ENCODE data around the gene CERS6. TPM values are rescaled to one million over a fixed set of nuclear protein-coding genes. Genes with fewer than 3 reads are reported as not detected.
"Not testable (repeated sequence)": the region's sequence is repeated elsewhere in the genome, so short reads cannot be mapped to it uniquely, and the experiment has no call there.

The CERS6 gene
- total RNA-seq, 1 donor: 23.9 TPM

- H3K36me3 ChIP-seq (ENCODE audit: insufficient read depth, low read length): no peaks in the 10 kb centered on the region
- H3K4me3 ChIP-seq (ENCODE audit: insufficient read depth, low read length): no peak overlapping the region
- no peak overlapping the region for H3K27ac ChIP-seq (ENCODE audit: low read depth, low read length)
- no peak for TF ChIP-seq CTCF (IDR thresholded peaks at IDR 0.05; ENCODE audit: extremely low read depth, low read depth, low read length)
- H3K79me2 ChIP-seq (ENCODE audit: insufficient read depth, low read length): no peaks in the 10 kb centered on the region
- DNase-seq (ENCODE audit: insufficient read length, low spot score, missing footprints): no peak
- H4K20me1 ChIP-seq (ENCODE audit: insufficient read depth, low read length): no peaks in the 10 kb centered on the region
- H3K4me1 ChIP-seq (ENCODE audit: insufficient read depth, low read length): peaks cover 6% of the 10 kb centered on the region
- H3K27me3 ChIP-seq (ENCODE audit: insufficient read depth, low read length): no peaks in the 10 kb centered on the region
- H3K4me2 ChIP-seq (ENCODE audit: insufficient read depth, low read length): no peak overlapping the region
- no peaks in the 10 kb centered on the region for H3K9me3 ChIP-seq (ENCODE audit: low read depth, low read length)
- no peak overlapping the region for H2AFZ ChIP-seq (ENCODE audit: low read length)
These were observed 205.1 kb downstream of the CERS6 start for GRCh38 chr2:168660870-168661862.

- no peak for DNase-seq (ENCODE audit: insufficient read length, low spot score, missing footprints)
- H3K27me3 ChIP-seq (ENCODE audit: insufficient read depth, low read length): no peaks in the 10 kb centered on the region
- no peak overlapping the region for H3K27ac ChIP-seq (ENCODE audit: low read depth, low read length)
- no peak overlapping the region for H2AFZ ChIP-seq (ENCODE audit: low read length)
- H4K20me1 ChIP-seq (ENCODE audit: insufficient read depth, low read length): no peaks in the 10 kb centered on the region
- no peak overlapping the region for H3K4me2 ChIP-seq (ENCODE audit: insufficient read depth, low read length)
- no peak overlapping the region for H3K4me3 ChIP-seq (ENCODE audit: insufficient read depth, low read length)
- H3K9me3 ChIP-seq (ENCODE audit: low read depth, low read length): no peaks in the 10 kb centered on the region
- no peaks in the 10 kb centered on the region for H3K79me2 ChIP-seq (ENCODE audit: insufficient read depth, low read length)
- no peak for TF ChIP-seq CTCF (IDR thresholded peaks at IDR 0.05; ENCODE audit: extremely low read depth, low read depth, low read length)
- no peaks in the 10 kb centered on the region for H3K36me3 ChIP-seq (ENCODE audit: insufficient read depth, low read length)
- peaks cover 11% of the 10 kb centered on the region for H3K4me1 ChIP-seq (ENCODE audit: insufficient read depth, low read length)
These were observed 205.8 kb downstream of the CERS6 start for GRCh38 chr2:168661863-168662256.

- H3K4me3 ChIP-seq (ENCODE audit: insufficient read depth, low read length): no peak overlapping the region
- TF ChIP-seq CTCF (IDR thresholded peaks at IDR 0.05; ENCODE audit: extremely low read depth, low read depth, low read length): no peak
- peaks cover 11% of the 10 kb centered on the region for H3K4me1 ChIP-seq (ENCODE audit: insufficient read depth, low read length)
- H4K20me1 ChIP-seq (ENCODE audit: insufficient read depth, low read length): no peaks in the 10 kb centered on the region
- H3K27ac ChIP-seq (ENCODE audit: low read depth, low read length): no peak overlapping the region
- no peaks in the 10 kb centered on the region for H3K36me3 ChIP-seq (ENCODE audit: insufficient read depth, low read length)
- H3K9me3 ChIP-seq (ENCODE audit: low read depth, low read length): no peaks in the 10 kb centered on the region
- DNase-seq (ENCODE audit: insufficient read length, low spot score, missing footprints): peak; percentile 50
- no peaks in the 10 kb centered on the region for H3K79me2 ChIP-seq (ENCODE audit: insufficient read depth, low read length)
- H3K27me3 ChIP-seq (ENCODE audit: insufficient read depth, low read length): no peaks in the 10 kb centered on the region
- H2AFZ ChIP-seq (ENCODE audit: low read length): no peak overlapping the region
- no peak overlapping the region for H3K4me2 ChIP-seq (ENCODE audit: insufficient read depth, low read length)
These were observed 206.7 kb downstream of the CERS6 start for GRCh38 chr2:168662651-168663208.

- Histone ChIP-seq H3K27ac (ENCODE audit: low read depth, low read length) (no peak overlapping the region), H3K27me3 (ENCODE audit: insufficient read depth, low read length) (no peaks in the 10 kb centered on the region), H3K79me2 (ENCODE audit: insufficient read depth, low read length) (no peaks in the 10 kb centered on the region), H3K4me1 (ENCODE audit: insufficient read depth, low read length) (peaks cover 12% of the 10 kb centered on the region), H3K9me3 (ENCODE audit: low read depth, low read length) (no peaks in the 10 kb centered on the region), H2AFZ (ENCODE audit: low read length) (peak overlapping the region; percentile 16), H3K36me3 (ENCODE audit: insufficient read depth, low read length) (no peaks in the 10 kb centered on the region), H4K20me1 (ENCODE audit: insufficient read depth, low read length) (no peaks in the 10 kb centered on the region), H3K4me2 (ENCODE audit: insufficient read depth, low read length) (peak overlapping the region; percentile 14), H3K4me3 (ENCODE audit: insufficient read depth, low read length) (no peak overlapping the region)
- no peak for DNase-seq (ENCODE audit: insufficient read length, low spot score, missing footprints)
- no peak for TF ChIP-seq CTCF (IDR thresholded peaks at IDR 0.05; ENCODE audit: extremely low read depth, low read depth, low read length)
These were observed 207.9 kb downstream of the CERS6 start for GRCh38 chr2:168663993-168664392.

GRCh38 chr2:168664715-168665114, 208.6 kb downstream of the CERS6 start:
- H3K4me3 ChIP-seq (ENCODE audit: insufficient read depth, low read length); H3K4me2 ChIP-seq (ENCODE audit: insufficient read depth, low read length); H3K27ac ChIP-seq (ENCODE audit: low read depth, low read length); H3K79me2 ChIP-seq (ENCODE audit: insufficient read depth, low read length); H3K27me3 ChIP-seq (ENCODE audit: insufficient read depth, low read length); H2AFZ ChIP-seq (ENCODE audit: low read length); H3K36me3 ChIP-seq (ENCODE audit: insufficient read depth, low read length); H4K20me1 ChIP-seq (ENCODE audit: insufficient read depth, low read length); H3K9me3 ChIP-seq (ENCODE audit: low read depth, low read length); DNase-seq (ENCODE audit: insufficient read length, low spot score, missing footprints): not testable (repeated sequence)
- H3K4me1 ChIP-seq (ENCODE audit: insufficient read depth, low read length): peaks cover 16% of the 10 kb centered on the region

All from osteoblast (primary cell).